ENCODE results near the gene MYOD1.

The MYOD1 gene

GRCh38 chr11:17691976-17692375 lies 27.4 kb upstream of the MYOD1 start:
- TF ChIP-seq FOXM1 (IDR thresholded peaks at IDR 0.05; ENCODE audit: borderline replicate concordance, low read depth), result no peak
- TF ChIP-seq EGR1 (IDR thresholded peaks at IDR 0.05), result no peak
- TF ChIP-seq ZBTB7A (IDR thresholded peaks at IDR 0.05; ENCODE audit: low read depth), result no peak
- TF ChIP-seq NFIC (IDR thresholded peaks at IDR 0.05), result no peak
- no peak for TF ChIP-seq YY1 (IDR thresholded peaks at IDR 0.05; ENCODE audit: low read depth)
- no peak for TF ChIP-seq CREB1 (IDR thresholded peaks at IDR 0.05; ENCODE audit: low read depth)
- no peak for TF ChIP-seq TEAD4 (IDR thresholded peaks at IDR 0.05)
- TF ChIP-seq RAD21 (IDR thresholded peaks at IDR 0.05; ENCODE audit: low read depth), result no peak
- TF ChIP-seq TCF12 (IDR thresholded peaks at IDR 0.05; ENCODE audit: low read depth), result no peak
- no peak for TF ChIP-seq EP300 (IDR thresholded peaks at IDR 0.05; ENCODE audit: borderline replicate concordance)
- no peak for TF ChIP-seq CEBPB (IDR thresholded peaks at IDR 0.05)
- no peak for TF ChIP-seq TAF1 (IDR thresholded peaks at IDR 0.05; ENCODE audit: low read depth)

GRCh38 chr11:17692931-17693330 lies 26.4 kb upstream of the MYOD1 start:
- TF ChIP-seq TAF1 (IDR thresholded peaks at IDR 0.05; ENCODE audit: low read depth), result no peak
- no peak for TF ChIP-seq YY1 (IDR thresholded peaks at IDR 0.05; ENCODE audit: low read depth)
- TF ChIP-seq NFIC (IDR thresholded peaks at IDR 0.05), result no peak
- TF ChIP-seq TEAD4 (IDR thresholded peaks at IDR 0.05), result no peak
- TF ChIP-seq REST (IDR thresholded peaks at IDR 0.05; ENCODE audit: low read depth), result no peak
- no peak for TF ChIP-seq FOXM1 (IDR thresholded peaks at IDR 0.05; ENCODE audit: borderline replicate concordance, low read depth)

GRCh38 chr11:17693531-17693930 lies 25.8 kb upstream of the MYOD1 start:
- no peak for TF ChIP-seq FOXM1 (IDR thresholded peaks at IDR 0.05; ENCODE audit: borderline replicate concordance, low read depth)

GRCh38 chr11:17694494-17695110 lies 24.8 kb upstream of the MYOD1 start:
- TF ChIP-seq FOXM1 (IDR thresholded peaks at IDR 0.05; ENCODE audit: borderline replicate concordance, low read depth), result no peak
- no peak for TF ChIP-seq USF1 (IDR thresholded peaks at IDR 0.05)
- no peak for TF ChIP-seq ZBTB7A (IDR thresholded peaks at IDR 0.05; ENCODE audit: low read depth)
- no peak for TF ChIP-seq TAF1 (IDR thresholded peaks at IDR 0.05; ENCODE audit: low read depth)
- no peak for TF ChIP-seq REST (IDR thresholded peaks at IDR 0.05; ENCODE audit: low read depth)
- TF ChIP-seq YY1 (IDR thresholded peaks at IDR 0.05; ENCODE audit: low read depth), result no peak
- no peak for TF ChIP-seq MAX (IDR thresholded peaks at IDR 0.05)
- TF ChIP-seq CEBPB (IDR thresholded peaks at IDR 0.05), result no peak
- no peak for TF ChIP-seq RAD21 (IDR thresholded peaks at IDR 0.05; ENCODE audit: low read depth)
- TF ChIP-seq TEAD4 (IDR thresholded peaks at IDR 0.05), result no peak
- no peak for TF ChIP-seq EP300 (IDR thresholded peaks at IDR 0.05; ENCODE audit: borderline replicate concordance)
- no peak for TF ChIP-seq EGR1 (IDR thresholded peaks at IDR 0.05)
- no peak for TF ChIP-seq TCF12 (IDR thresholded peaks at IDR 0.05; ENCODE audit: low read depth)
- no peak for TF ChIP-seq CREB1 (IDR thresholded peaks at IDR 0.05; ENCODE audit: low read depth)
- no peak for TF ChIP-seq NFIC (IDR thresholded peaks at IDR 0.05)

GRCh38 chr11:17695454-17696441 lies 23.6 kb upstream of the MYOD1 start:
- no peak for TF ChIP-seq TCF12 (IDR thresholded peaks at IDR 0.05; ENCODE audit: low read depth)
- TF ChIP-seq USF1 (IDR thresholded peaks at IDR 0.05), result no peak
- TF ChIP-seq MAX (IDR thresholded peaks at IDR 0.05), result no peak
- TF ChIP-seq YY1 (IDR thresholded peaks at IDR 0.05; ENCODE audit: low read depth), result no peak
- no peak for TF ChIP-seq EP300 (IDR thresholded peaks at IDR 0.05; ENCODE audit: borderline replicate concordance)
- TF ChIP-seq RAD21 (IDR thresholded peaks at IDR 0.05; ENCODE audit: low read depth), result no peak
- TF ChIP-seq CEBPB (IDR thresholded peaks at IDR 0.05), result no peak
- TF ChIP-seq TEAD4 (IDR thresholded peaks at IDR 0.05), result no peak
- TF ChIP-seq TAF1 (IDR thresholded peaks at IDR 0.05; ENCODE audit: low read depth), result no peak
- TF ChIP-seq REST (IDR thresholded peaks at IDR 0.05; ENCODE audit: low read depth), result no peak
- no peak for TF ChIP-seq FOXM1 (IDR thresholded peaks at IDR 0.05; ENCODE audit: borderline replicate concordance, low read depth)
- TF ChIP-seq CREB1 (IDR thresholded peaks at IDR 0.05; ENCODE audit: low read depth), result no peak
- no peak for TF ChIP-seq NFIC (IDR thresholded peaks at IDR 0.05)
- no peak for TF ChIP-seq ZBTB7A (IDR thresholded peaks at IDR 0.05; ENCODE audit: low read depth)
- TF ChIP-seq EGR1 (IDR thresholded peaks at IDR 0.05), result no peak

Data from Ishikawa (cell line).